ENCODE results near the gene CHST11.

- TF ChIP-seq CTCF (tag by site-specific recombination; IDR thresholded peaks at IDR 0.05) (no peak), ZSCAN5A (tag by site-specific recombination; IDR thresholded peaks at IDR 0.05) (no peak), ZNF639 (tag by site-specific recombination; IDR thresholded peaks at IDR 0.05) (no peak), AEBP2 (tag by site-specific recombination; IDR thresholded peaks at IDR 0.05; ENCODE audit: borderline replicate concordance) (no peak), SCRT1 (tag by site-specific recombination; IDR thresholded peaks at IDR 0.05; ENCODE audit: borderline replicate concordance) (no peak), ZNF121 (tag by site-specific recombination; IDR thresholded peaks at IDR 0.05) (no peak), ZNF148 (tag by site-specific recombination; IDR thresholded peaks at IDR 0.05; ENCODE audit: borderline replicate concordance) (no peak), SETDB1 (IDR thresholded peaks at IDR 0.05; ENCODE audit: insufficient read length, low read length) (no peak), ZNF239 (tag by site-specific recombination; IDR thresholded peaks at IDR 0.05) (no peak), ZNF274 (IDR thresholded peaks at IDR 0.05; ENCODE audit: low read length) (no peak), ZNF274 (tag by site-specific recombination; IDR thresholded peaks at IDR 0.05; ENCODE audit: borderline replicate concordance) (no peak), KLF16 (tag by site-specific recombination; IDR thresholded peaks at IDR 0.05) (no peak), ZNF501 (tag by site-specific recombination; IDR thresholded peaks at IDR 0.05) (no peak)
Observed at GRCh38 chr12:104652910-104653309, 196.2 kb downstream of the CHST11 start.

Measured in HEK293 (cell line).